Caki2 (cell line): Measurements from ENCODE around the gene CLSTN3. TPM values are rescaled to one million over a fixed set of nuclear protein-coding genes. Genes with fewer than 3 reads are reported as not detected.

ENCODE experiments used
- DNase-seq: peaks from one replicate; pipeline ENCODE4 v3.0.0-alpha.2; 2015; ENCODE audit warnings: low read depth
- in situ Hi-C: cut with HindIII; loops from 2 replicates; pipeline ENCODE4 v1.10.0; 2016; ENCODE audit warnings: low sequenced_read_pairs, low pct_unique_long_range_greater_than_20kb, mixed read lengths
- total RNA-seq: library from RNA; depleted of rRNA; stranded (reverse); fragments of >200 nt; shearing (Covaris generic); gene quantifications from 2 replicates; pipeline ENCODE4 v1.2.3, GENCODE V29; 2014; ENCODE audit warnings: low replicate concordance; rRNA removed

The CLSTN3 gene
- total RNA-seq, 1 experiment from 2014 or later, result 13.8 TPM

DNA sequence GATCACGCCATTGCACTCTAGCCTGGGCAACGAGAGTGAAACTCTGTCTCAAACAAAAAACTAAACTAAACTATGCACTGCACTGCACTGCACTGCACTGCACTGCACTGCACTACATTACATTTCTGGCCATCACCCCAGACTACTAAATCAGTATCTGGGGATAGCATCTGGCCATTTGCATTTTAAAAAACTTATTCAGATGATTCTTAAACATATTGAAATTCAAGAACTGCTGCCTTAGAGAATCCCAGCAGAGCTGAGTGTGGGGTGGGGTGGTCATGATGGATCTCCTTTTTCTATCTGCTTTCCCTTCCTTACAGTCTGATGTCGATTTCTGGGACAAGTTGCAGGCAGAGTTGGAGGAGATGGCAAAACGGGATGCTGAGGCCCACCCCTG is 72.9 kb downstream of the CLSTN3 start:
- DNase-seq, result no peak
- in situ Hi-C loops, result no loop called here

DNA sequence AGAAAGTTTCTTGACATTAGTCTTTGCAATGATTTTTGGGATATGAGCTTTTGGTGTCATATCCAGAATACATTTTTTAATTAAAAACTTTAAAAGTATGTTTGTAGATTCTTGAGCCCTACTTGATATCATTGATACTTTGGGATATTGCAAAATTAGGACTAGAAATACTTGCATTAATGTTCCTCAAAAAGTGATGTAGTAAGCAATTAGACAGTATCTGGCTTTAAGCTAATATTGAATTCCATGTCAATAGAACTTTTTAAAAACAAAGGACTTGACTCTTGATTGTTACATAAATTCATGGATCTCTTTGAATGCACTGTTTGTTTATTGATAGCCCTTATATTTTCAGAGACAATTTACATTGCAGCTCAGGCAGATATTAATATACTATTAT is 74.9 kb downstream of the CLSTN3 start:
- in situ Hi-C loops, result no loop called here
- DNase-seq, result no peak

DNA sequence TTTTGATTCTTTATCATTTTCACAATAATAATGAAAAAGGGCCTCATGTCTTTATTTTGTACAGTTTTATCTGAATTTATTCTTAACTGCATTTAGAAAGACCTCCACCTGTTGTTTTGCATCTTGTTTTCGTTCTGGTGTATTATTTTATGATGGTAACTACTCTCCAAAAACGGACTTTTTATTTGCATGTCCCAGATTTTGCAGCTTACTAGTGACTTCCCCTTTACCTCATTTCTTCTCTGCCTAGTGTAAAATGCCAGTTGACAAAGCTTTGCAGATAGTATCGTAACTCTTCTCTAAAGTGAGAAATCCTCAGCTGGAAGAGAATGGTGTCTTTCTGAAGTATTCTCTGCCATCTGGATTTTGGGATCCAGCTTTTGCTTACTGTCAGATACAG is 76.5 kb downstream of the CLSTN3 start:
- DNase-seq, result no peak
- in situ Hi-C loops, result no loop called here

GRCh38 chr12:7207866-7208625 is 77.9 kb downstream of the CLSTN3 start:
- in situ Hi-C loops, result no loop called here
- no peak for DNase-seq

Other genes starting within 250 kb of the CLSTN3 start
- gene LRRC23, start 225.5 kb upstream of the CLSTN3 start, total RNA-seq, result 25.4 and 37.8 TPM in 2 replicates
- 91.9 and 127 TPM in 2 replicates for gene ENO2, start 215.8 kb upstream of the CLSTN3 start, total RNA-seq
- 0.84 and 2.8 TPM in 2 replicates for gene ATN1, start 202.4 kb upstream of the CLSTN3 start, total RNA-seq
- gene RNU7-1, start 186.6 kb upstream of the CLSTN3 start, total RNA-seq, result not detected in 2 replicates
- 105 and 107 TPM in 2 replicates for gene C12orf57, start 186.3 kb upstream of the CLSTN3 start, total RNA-seq
- gene PTPN6, start 179.0 kb upstream of the CLSTN3 start, total RNA-seq, result 28.3 and 30.2 TPM in 2 replicates
- gene PHB2, start 159.7 kb upstream of the CLSTN3 start, total RNA-seq, result 458 and 488 TPM in 2 replicates
- 43.4 and 93.6 TPM in 2 replicates for gene EMG1, start 159.5 kb upstream of the CLSTN3 start, total RNA-seq
- gene LPCAT3, start 111.9 kb upstream of the CLSTN3 start, total RNA-seq, result 19.5 and 26.3 TPM in 2 replicates
- gene C1S, start 69.7 kb upstream of the CLSTN3 start, total RNA-seq, result 9.5 and 11.0 TPM in 2 replicates
- gene C1R, start 37.9 kb upstream of the CLSTN3 start, total RNA-seq, result 9.8 and 19.0 TPM in 2 replicates
- 14.8 and 22.4 TPM in 2 replicates for gene C1RL, start 21.2 kb upstream of the CLSTN3 start, total RNA-seq
- not detected in 2 replicates for gene RBP5, start 1.5 kb upstream of the CLSTN3 start, total RNA-seq
- 31.9 and 45.3 TPM in 2 replicates for gene PEX5, start 59.3 kb downstream of the CLSTN3 start, total RNA-seq
- gene ACSM4, start 173.7 kb downstream of the CLSTN3 start, total RNA-seq, result not detected in 2 replicates